Measurements from ENCODE around the gene JAZF1.
"Not testable (repeated sequence)": the region's sequence is repeated elsewhere in the genome, so short reads cannot be mapped to it uniquely, and the experiment has no call there.

Gene JAZF1

DNA sequence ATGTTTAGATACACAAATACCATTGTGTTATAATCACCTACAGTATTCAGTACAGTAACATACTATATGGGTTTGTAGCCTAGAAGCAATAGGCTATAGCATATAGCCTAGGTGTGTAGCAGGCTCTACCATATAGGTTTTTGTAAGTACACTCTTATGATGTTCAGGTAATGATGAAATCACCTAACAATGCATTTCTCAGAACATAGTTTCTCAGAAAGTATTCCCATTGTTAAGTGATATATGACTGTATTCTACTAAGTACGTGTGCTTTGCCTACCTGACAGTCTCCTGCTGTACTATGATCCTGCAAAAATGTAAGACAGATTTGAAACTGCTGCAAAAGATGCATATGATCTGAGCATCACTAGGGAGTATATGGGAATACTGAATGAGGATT, 137.9 kb downstream of the JAZF1 start:
- no peak for DNase-seq (ENCODE audit: low read depth, low spot score)

DNA sequence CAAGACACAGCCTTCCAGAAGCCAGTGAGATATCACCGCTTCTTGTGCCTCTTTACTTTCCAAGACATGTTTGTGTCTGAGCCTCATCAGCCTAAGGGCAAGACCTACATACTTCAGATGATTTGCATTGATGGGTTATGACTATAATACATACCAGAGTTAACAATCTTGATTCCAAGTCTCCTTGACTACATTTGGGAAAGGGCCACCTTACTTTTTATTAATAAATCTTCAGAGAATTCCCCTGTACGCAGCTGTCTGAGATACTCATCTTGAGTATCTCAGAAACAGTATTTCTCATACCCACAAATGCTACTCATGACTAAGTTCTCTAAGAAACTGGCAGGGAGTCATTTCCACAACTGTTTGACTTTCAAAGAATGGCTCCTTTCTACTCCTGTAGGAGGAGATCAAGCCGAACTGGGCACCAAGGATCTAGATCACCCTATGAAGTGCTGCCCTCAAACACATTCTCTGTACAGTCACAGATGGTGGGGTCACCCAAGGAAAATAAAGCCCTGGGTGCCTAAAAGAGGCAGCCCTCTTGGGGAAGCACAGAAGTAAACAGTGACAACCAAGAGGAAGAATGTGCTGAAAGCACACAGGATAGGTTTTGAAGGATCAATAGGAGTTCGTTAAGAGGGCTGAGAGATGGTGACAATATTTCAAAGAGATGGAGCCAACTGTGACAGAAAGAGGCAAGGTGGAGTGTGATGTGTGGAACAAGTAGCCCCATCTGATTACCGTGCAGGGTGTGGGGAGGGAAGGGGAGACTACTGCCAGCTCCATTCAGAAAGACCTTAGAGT, 138.9 kb downstream of the JAZF1 start:
- no peak for DNase-seq (ENCODE audit: low read depth, low spot score)

- DNase-seq (ENCODE audit: low read depth, low spot score): no peak
These were observed 142.3 kb downstream of the JAZF1 start for GRCh38 chr7:28038175-28038797.

DNA sequence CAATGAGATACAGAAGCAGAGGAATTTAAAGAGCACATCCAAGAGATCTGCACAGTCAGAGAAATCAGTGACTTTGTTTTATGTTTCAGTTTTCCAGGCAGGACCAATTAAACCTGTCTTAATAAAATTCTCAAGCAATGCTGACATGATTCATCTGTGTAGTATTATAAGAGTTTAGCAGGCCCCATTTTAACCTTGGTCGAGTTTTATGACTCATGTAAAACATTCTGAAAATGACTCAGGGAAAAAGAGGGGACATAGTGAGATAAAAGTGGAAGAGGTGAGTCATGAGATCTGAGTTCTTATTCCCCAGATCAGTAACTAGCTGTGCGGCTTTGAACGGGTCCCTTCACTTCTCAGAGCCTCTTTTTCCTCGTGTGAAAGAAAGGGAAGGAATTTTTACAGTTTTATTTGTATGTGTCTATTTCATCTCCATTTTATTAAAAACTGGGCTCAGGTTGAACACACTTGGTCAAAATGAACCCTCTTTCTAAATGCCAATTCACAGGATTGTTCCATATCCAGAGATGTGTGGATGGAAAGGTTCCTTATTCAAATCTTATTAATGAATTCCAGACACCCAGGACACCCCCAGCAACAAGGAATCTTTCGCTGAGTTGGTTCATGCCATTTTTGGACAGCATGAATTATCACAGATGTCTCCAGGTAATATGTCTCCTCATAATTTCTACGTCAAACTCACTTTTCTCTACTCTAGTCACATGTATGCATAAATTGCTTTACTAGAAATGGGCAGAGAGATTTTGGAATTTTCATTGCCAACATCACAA, 143.2 kb downstream of the JAZF1 start:
- no peak for DNase-seq (ENCODE audit: low read depth, low spot score)

DNA sequence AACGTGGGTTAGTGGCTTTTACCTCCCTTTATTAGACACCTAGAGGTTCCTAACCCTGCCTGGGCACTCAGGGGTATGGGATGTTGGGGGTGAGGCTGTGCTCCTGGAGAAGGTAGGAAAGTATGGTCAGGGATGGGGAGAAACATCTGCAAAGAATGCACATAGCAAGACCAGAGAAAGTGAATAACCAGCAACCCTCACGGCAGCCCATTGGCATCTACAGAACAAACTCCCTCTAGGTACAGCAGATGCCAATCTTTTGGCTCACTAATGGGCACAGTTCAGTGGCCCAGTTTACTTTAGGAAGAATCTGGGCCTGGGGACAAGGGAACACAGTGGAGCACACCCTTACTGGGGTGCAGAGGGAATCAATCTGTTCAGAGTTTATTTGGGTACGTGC, 143.9 kb downstream of the JAZF1 start:
- no peak for DNase-seq (ENCODE audit: low read depth, low spot score)

- no peak for DNase-seq (ENCODE audit: low read depth, low spot score)
These were observed 147.2 kb downstream of the JAZF1 start for GRCh38 chr7:28033386-28033785.

DNA sequence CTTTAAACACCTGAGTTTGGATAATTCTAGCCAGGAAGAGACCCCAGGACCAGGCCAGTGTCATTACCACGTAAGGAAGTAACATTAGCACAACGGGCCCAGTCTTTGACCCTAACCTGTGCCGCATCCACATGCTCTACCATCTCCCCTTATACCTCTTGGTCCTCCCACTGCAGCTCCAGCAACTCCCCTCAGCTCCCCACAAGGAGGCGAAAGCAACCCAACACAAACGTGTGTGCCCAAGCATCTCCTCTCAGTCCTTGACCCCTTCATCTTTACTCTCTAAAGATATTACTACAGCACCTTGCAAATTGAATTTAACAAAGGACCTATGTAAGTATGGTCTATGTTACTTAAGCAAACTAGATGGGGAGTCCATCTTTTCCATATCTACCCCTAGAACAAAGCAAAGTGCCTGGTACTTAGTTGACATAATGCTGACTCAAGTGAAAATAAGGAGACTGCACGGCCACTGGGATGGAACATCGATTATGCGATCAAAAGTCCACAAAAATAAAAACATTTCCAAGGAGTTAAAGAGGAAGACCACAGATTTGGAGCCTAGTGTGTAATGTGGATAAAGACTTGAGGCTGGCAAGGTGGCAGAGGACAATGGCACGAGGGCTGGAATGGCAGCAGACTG, 147.7 kb downstream of the JAZF1 start:
- no peak for DNase-seq (ENCODE audit: low read depth, low spot score)

DNA sequence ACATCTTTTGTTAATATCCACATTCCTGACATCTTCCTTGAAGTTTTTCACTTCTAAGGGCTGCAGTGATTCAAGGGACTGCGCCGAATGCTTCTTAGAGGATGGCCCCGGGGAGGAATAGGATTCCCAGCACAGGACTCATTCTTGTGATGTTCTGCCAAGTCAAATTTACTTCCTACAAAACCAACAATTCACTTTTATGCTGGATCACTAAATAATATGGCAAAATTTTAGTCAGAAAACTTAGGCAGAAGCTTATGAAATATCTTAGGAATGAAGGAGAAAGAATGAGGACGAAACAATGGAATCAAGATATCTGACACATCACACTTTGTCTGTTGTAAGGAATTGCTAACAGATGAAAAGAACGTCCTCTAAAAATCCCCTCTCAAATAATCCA, 151.5 kb downstream of the JAZF1 start:
- no peak for DNase-seq (ENCODE audit: low read depth, low spot score)

DNA sequence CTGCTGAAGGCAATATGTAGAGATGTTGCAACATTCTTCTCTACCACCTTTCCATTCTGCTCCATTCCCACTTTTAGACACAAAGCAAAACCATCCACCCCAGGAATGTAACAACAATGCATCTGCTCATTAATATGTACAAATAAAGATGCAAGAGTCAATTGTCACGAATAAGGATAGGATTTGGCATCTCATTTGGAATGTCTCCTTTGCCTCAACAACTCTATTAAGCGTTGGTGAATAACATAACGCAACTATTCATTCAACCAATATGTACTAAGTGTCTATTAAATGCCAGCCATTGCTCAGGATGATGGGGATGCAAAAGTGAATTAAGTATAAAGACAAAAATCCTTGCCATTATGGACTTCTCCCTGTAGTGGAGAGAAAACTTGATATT, 152.1 kb downstream of the JAZF1 start:
- no peak for DNase-seq (ENCODE audit: low read depth, low spot score)

GRCh38 chr7:28026237-28026636, 154.4 kb downstream of the JAZF1 start:
- no peak for DNase-seq (ENCODE audit: low read depth, low spot score)

DNA sequence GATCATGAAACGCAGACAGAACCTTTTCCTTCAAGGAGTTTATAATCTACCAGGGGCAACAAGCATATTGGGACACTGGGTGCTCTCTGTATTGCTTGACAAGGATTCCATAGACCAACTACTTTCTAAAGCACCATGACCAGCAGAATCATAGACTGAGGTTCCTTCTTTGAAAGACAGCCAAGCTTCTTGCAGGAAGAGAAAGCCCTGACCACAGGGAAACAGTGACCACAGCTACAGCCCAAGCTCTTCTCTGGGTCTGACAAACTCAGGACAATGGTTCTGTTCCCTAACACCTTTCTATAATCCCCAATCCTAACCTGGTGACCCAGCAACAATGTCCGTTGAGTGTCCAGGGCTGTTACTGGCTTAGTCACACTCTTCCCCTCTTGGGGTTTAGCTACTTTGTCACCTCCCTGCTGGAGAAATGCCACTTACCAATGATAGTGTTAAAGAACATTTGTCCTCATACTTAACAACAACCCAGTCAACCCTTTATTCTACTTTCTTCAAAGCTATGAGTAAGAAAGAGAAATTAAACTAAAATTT, 155.7 kb downstream of the JAZF1 start:
- no peak for DNase-seq (ENCODE audit: low read depth, low spot score)

- DNase-seq (ENCODE audit: low read depth, low spot score): no peak
These were observed 160.2 kb downstream of the JAZF1 start for GRCh38 chr7:28020302-28020940.

GRCh38 chr7:28018856-28019465, 161.6 kb downstream of the JAZF1 start:
- no peak for DNase-seq (ENCODE audit: low read depth, low spot score)

DNA sequence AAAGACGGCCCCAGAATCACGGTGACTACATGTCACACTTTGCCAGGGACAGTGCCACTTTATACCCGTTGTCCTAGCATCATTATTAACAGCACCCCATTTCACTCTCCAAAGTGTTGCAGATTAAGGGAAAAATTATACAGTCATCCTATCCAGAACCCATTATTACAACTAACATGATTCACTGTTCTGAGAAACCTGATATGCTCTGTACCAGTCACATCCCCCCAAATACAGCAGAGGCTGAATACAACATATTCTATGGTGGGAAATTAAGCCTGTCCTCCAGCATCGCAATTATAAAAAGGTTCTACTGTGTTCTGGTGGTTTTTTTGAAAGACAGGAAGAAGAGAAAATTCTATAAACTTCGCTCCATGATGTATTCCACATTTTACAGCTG, 162.1 kb downstream of the JAZF1 start:
- DNase-seq (ENCODE audit: low read depth, low spot score): no peak

GRCh38 chr7:28018020-28018419, 162.6 kb downstream of the JAZF1 start:
- DNase-seq (ENCODE audit: low read depth, low spot score): no peak

- DNase-seq (ENCODE audit: low read depth, low spot score): no peak
These were observed 163.2 kb downstream of the JAZF1 start for GRCh38 chr7:28017372-28017771.

DNA sequence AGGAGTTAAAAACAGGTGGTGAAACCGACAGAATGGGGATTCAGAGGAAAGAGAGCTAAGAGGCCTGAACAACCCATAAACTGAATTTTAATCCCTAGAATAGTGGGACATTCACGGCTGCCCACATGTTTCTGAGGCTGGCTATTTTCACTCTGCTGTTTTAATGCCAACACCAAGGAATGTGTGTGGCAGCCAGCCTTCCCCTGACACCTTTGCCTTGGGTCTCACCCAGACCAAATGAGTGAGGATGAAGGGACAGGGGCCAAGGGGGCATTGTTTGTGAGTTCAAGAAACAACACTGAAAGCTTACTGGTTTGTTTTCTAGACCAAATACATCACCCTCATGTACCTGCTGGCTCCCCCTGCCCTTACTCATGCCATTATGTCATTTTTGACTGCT, 164.3 kb downstream of the JAZF1 start:
- DNase-seq (ENCODE audit: low read depth, low spot score): no peak

GRCh38 chr7:28015169-28015568, 165.4 kb downstream of the JAZF1 start:
- no peak for DNase-seq (ENCODE audit: low read depth, low spot score)

GRCh38 chr7:28014340-28014739, 166.3 kb downstream of the JAZF1 start:
- DNase-seq (ENCODE audit: low read depth, low spot score): not testable (repeated sequence)

DNA sequence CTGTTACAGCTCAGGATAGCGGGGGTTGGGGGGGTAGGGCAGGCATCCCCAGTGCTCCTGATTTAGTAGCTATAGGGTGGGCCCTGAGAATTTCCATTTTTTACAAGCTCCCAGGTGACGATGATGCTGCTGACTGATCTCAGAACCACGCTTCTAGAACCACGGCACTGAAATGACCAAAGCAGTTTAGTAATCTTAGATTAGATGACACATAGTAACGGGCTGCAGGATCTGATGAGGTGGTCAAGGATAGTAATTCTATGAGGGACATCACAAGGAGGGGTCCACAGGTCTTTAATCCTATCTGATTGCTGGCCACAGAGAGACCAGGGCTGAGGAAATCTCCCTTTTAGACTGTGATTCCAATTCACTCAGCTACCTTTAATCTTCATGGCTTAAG, 167.2 kb downstream of the JAZF1 start:
- no peak for DNase-seq (ENCODE audit: low read depth, low spot score)

- DNase-seq (ENCODE audit: low read depth, low spot score): no peak
These were observed 167.6 kb downstream of the JAZF1 start for GRCh38 chr7:28013019-28013418.
